Measurements from ENCODE around the gene METTL15.

- TF ChIP-seq CTCF (conservative IDR thresholded peaks at IDR 0.05; ENCODE audit: low read length) (no peak), EZH2phosphoT487 (IDR thresholded peaks at IDR 0.05; ENCODE audit: borderline replicate concordance, low read depth, low read length) (no peak)
Measured at GRCh38 chr11:28086569-28086968, 21.6 kb upstream of the METTL15 start.
